ENCODE data around the gene SHISA5. TPM values are rescaled to one million over a fixed set of nuclear protein-coding genes. Genes with fewer than 3 reads are reported as not detected.
"Not testable (repeated sequence)": the region's sequence is repeated elsewhere in the genome, so short reads cannot be mapped to it uniquely, and the experiment has no call there.

The SHISA5 gene
- total RNA-seq, 1 donor from 2014 or later, result 333 TPM

GRCh38 chr3:48492461-48493202 lies 11.3 kb downstream of the SHISA5 start:
- no peak for TF ChIP-seq CTCF (IDR thresholded peaks at IDR 0.05; ENCODE audit: insufficient read depth, low read depth, low read length)
- no peak for TF ChIP-seq EZH2 (IDR thresholded peaks at IDR 0.05; ENCODE audit: insufficient read depth, low read length)
- H3K4me1 ChIP-seq (ENCODE audit: insufficient read depth, low read length), result no peaks in the 10 kb centered on the region
- no peaks in the 10 kb centered on the region for H3K9me3 ChIP-seq (ENCODE audit: insufficient read depth, low read depth, low read length)
- no peak overlapping the region for H2AFZ ChIP-seq (ENCODE audit: low read depth, low read length)
- H3K9ac ChIP-seq (ENCODE audit: low read length), result no peak overlapping the region
- no peak for FAIRE-seq
- Mint-ChIP-seq H3K4me3 (ENCODE audit: unreplicated experiment) (no peak overlapping the region), H3K9me3 (ENCODE audit: unreplicated experiment) (no peaks in the 10 kb centered on the region), H3K27ac (ENCODE audit: unreplicated experiment) (no peak overlapping the region), H3K27me3 (ENCODE audit: low read depth, unreplicated experiment) (no peaks in the 10 kb centered on the region), H3K36me3 (ENCODE audit: low read depth, unreplicated experiment) (peaks cover 6% of the 10 kb centered on the region), H3K4me1 (ENCODE audit: low read depth, unreplicated experiment) (no peaks in the 10 kb centered on the region)
- H3K4me3 ChIP-seq (ENCODE audit: insufficient read depth, low read depth, low read length), result no peak overlapping the region
- DNase-seq (ENCODE audit: low read depth), result peak; percentile 65
- H3K27me3 ChIP-seq (ENCODE audit: insufficient read depth, low read length), result no peaks in the 10 kb centered on the region
- no peaks in the 10 kb centered on the region for H3K79me2 ChIP-seq (ENCODE audit: insufficient read depth, low read length)
- peaks cover 10% of the 10 kb centered on the region for H3K36me3 ChIP-seq (ENCODE audit: insufficient read depth, low read length)
- no peak overlapping the region for H3K27ac ChIP-seq (ENCODE audit: low read depth, low read length)
- no peak overlapping the region for H3K4me2 ChIP-seq (ENCODE audit: low read length)
- H4K20me1 ChIP-seq (ENCODE audit: insufficient read depth, low read length), result no peaks in the 10 kb centered on the region

GRCh38 chr3:48486952-48487351 lies 17.0 kb downstream of the SHISA5 start:
- Histone ChIP-seq H4K20me1 (ENCODE audit: insufficient read depth, low read length) (no peaks in the 10 kb centered on the region), H3K9me3 (ENCODE audit: insufficient read depth, low read depth, low read length) (no peaks in the 10 kb centered on the region), H3K36me3 (ENCODE audit: insufficient read depth, low read length) (peaks cover 6% of the 10 kb centered on the region), H3K79me2 (ENCODE audit: insufficient read depth, low read length) (no peaks in the 10 kb centered on the region), H3K4me3 (ENCODE audit: insufficient read depth, low read depth, low read length) (no peak overlapping the region), H3K27ac (ENCODE audit: low read depth, low read length) (no peak overlapping the region), H2AFZ (ENCODE audit: low read depth, low read length) (no peak overlapping the region), H3K27me3 (ENCODE audit: insufficient read depth, low read length) (no peaks in the 10 kb centered on the region), H3K4me2 (ENCODE audit: low read length) (no peak overlapping the region), H3K4me1 (ENCODE audit: insufficient read depth, low read length) (no peaks in the 10 kb centered on the region), H3K9ac (ENCODE audit: low read length) (no peak overlapping the region)
- Mint-ChIP-seq H3K4me1 (ENCODE audit: low read depth, unreplicated experiment) (no peaks in the 10 kb centered on the region), H3K4me3 (ENCODE audit: unreplicated experiment) (no peak overlapping the region), H3K27ac (ENCODE audit: unreplicated experiment) (no peak overlapping the region), H3K36me3 (ENCODE audit: low read depth, unreplicated experiment) (peaks cover 3% of the 10 kb centered on the region), H3K27me3 (ENCODE audit: low read depth, unreplicated experiment) (no peaks in the 10 kb centered on the region), H3K9me3 (ENCODE audit: unreplicated experiment) (no peaks in the 10 kb centered on the region)
- TF ChIP-seq EZH2 (IDR thresholded peaks at IDR 0.05; ENCODE audit: insufficient read depth, low read length) (no peak), CTCF (IDR thresholded peaks at IDR 0.05; ENCODE audit: insufficient read depth, low read depth, low read length) (no peak)
- FAIRE-seq (no peak), DNase-seq (ENCODE audit: low read depth) (no peak)

- H3K9me3 ChIP-seq (ENCODE audit: insufficient read depth, low read depth, low read length); H3K4me3 Mint-ChIP-seq (ENCODE audit: unreplicated experiment); FAIRE-seq; DNase-seq (ENCODE audit: low read depth); H3K27me3 Mint-ChIP-seq (ENCODE audit: low read depth, unreplicated experiment); H3K27ac ChIP-seq (ENCODE audit: low read depth, low read length); H3K36me3 Mint-ChIP-seq (ENCODE audit: low read depth, unreplicated experiment); H2AFZ ChIP-seq (ENCODE audit: low read depth, low read length); H3K79me2 ChIP-seq (ENCODE audit: insufficient read depth, low read length); H3K36me3 ChIP-seq (ENCODE audit: insufficient read depth, low read length); H3K4me2 ChIP-seq (ENCODE audit: low read length); H3K4me1 Mint-ChIP-seq (ENCODE audit: low read depth, unreplicated experiment); H3K9ac ChIP-seq (ENCODE audit: low read length); H3K27ac Mint-ChIP-seq (ENCODE audit: unreplicated experiment); H3K4me1 ChIP-seq (ENCODE audit: insufficient read depth, low read length); H3K9me3 Mint-ChIP-seq (ENCODE audit: unreplicated experiment); H4K20me1 ChIP-seq (ENCODE audit: insufficient read depth, low read length); H3K27me3 ChIP-seq (ENCODE audit: insufficient read depth, low read length); H3K4me3 ChIP-seq (ENCODE audit: insufficient read depth, low read depth, low read length): not testable (repeated sequence)
Observed at GRCh38 chr3:48482822-48483221, 21.2 kb downstream of the SHISA5 start.

GRCh38 chr3:48480891-48481290 lies 23.1 kb downstream of the SHISA5 start:
- not testable (repeated sequence) for H3K79me2 ChIP-seq (ENCODE audit: insufficient read depth, low read length); H3K9me3 Mint-ChIP-seq (ENCODE audit: unreplicated experiment); FAIRE-seq; H3K36me3 ChIP-seq (ENCODE audit: insufficient read depth, low read length); H3K27ac ChIP-seq (ENCODE audit: low read depth, low read length); H2AFZ ChIP-seq (ENCODE audit: low read depth, low read length); H3K4me1 ChIP-seq (ENCODE audit: insufficient read depth, low read length); H3K36me3 Mint-ChIP-seq (ENCODE audit: low read depth, unreplicated experiment); H3K27me3 ChIP-seq (ENCODE audit: insufficient read depth, low read length); DNase-seq (ENCODE audit: low read depth); H3K4me1 Mint-ChIP-seq (ENCODE audit: low read depth, unreplicated experiment); H3K27ac Mint-ChIP-seq (ENCODE audit: unreplicated experiment); H3K9ac ChIP-seq (ENCODE audit: low read length); H3K4me3 ChIP-seq (ENCODE audit: insufficient read depth, low read depth, low read length); H3K4me3 Mint-ChIP-seq (ENCODE audit: unreplicated experiment); H3K27me3 Mint-ChIP-seq (ENCODE audit: low read depth, unreplicated experiment); H3K9me3 ChIP-seq (ENCODE audit: insufficient read depth, low read depth, low read length); H4K20me1 ChIP-seq (ENCODE audit: insufficient read depth, low read length); H3K4me2 ChIP-seq (ENCODE audit: low read length)

Data from astrocyte (in vitro differentiated cells and primary cell).